ENCODE data around the gene UBR4. TPM values are rescaled to one million over a fixed set of nuclear protein-coding genes. Genes with fewer than 3 reads are reported as not detected.

UBR4 gene
- total RNA-seq, 1 experiment from 2014 or later, result 126 TPM

DNA sequence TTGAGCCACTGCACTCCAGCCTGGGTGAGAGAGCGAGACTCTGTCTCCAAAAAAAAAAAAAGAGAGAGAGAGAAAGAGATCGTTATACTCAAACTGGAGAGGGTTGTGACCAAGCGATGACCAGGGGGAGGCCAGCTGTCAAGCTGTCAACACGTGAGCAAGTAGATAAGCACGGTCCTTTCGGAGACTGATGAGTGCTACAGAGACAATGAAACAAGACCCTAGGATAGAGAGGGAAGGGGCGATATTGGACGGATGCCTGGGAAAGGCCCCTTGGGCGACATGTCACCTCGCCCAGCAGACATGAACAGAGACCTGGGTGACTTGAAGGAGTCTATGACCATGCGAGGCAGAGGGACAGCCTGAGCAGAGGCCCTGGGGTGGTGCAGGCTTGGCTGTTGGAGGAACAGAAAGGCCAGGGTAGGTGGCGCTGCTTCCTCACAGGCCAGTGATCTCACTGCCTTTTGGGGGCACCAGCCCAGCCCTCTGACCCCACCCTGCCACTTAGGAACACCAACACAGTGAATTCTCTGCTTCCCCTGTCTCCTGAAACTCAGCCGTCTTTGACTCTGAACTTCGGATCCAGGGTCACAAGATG is 152.8 kb downstream of the UBR4 start:
- no TSS peak for BruUV-seq (replicated peaks)
- POLR2A ChIA-PET, result no interaction called here
- H3K27ac ChIP-seq (ENCODE audit: low read length), result no peak overlapping the region

GRCh38 chr1:19055701-19056100 is 154.4 kb downstream of the UBR4 start:
- peaks cover 23% of the 10 kb centered on the region for H3K4me1 ChIP-seq (ENCODE audit: control insufficient read depth, insufficient read depth, low read length)
- BruUV-seq (replicated peaks), result no TSS peak
- DNase-seq (ENCODE audit: low read depth, low spot score), result no peak
- in situ Hi-C loops (cut with HindIII; ENCODE audit: low pct_unique_long_range_greater_than_20kb, low sequenced_read_pairs), result no loop called here
- ChIA-PET POLR2A (no interaction called here), CTCF (no interaction called here)
- no peak overlapping the region for H3K4me3 ChIP-seq (ENCODE audit: low read depth in 2 of 2, low read length in 2 of 2)
- ATAC-seq, result no peak
- H3K9me3 ChIP-seq (ENCODE audit: control insufficient read depth, insufficient read depth, low read depth, low read length), result no peaks in the 10 kb centered on the region
- TF ChIP-seq POLR2AphosphoS5 (IDR thresholded peaks at IDR 0.05; ENCODE audit: low read depth, low read length) (no peak), TCF7L2 (IDR thresholded peaks at IDR 0.05; ENCODE audit: low read depth, low read length) (no peak), CTCF (IDR thresholded peaks at IDR 0.05) (no peak), SIN3A (IDR thresholded peaks at IDR 0.05; ENCODE audit: borderline replicate concordance, insufficient read depth, low read depth, low read length) (no peak), REST (IDR thresholded peaks at IDR 0.05; ENCODE audit: insufficient read depth in 1 of 2, low read depth in 2 of 2, low read length in 1 of 2) (no peak)
- intact Hi-C loops (cut with micrococcal nuclease; ENCODE audit: unreplicated experiment), result no loop called here
- no peaks in the 10 kb centered on the region for H3K27me3 ChIP-seq (ENCODE audit: control insufficient read depth, insufficient read depth, low read length)
- H3K36me3 ChIP-seq (ENCODE audit: control insufficient read depth, insufficient read depth, low read length), result no peaks in the 10 kb centered on the region
- H3K27ac ChIP-seq (ENCODE audit: low read length), result no peak overlapping the region

More for the DNA sequence above, 152.8 kb downstream of the UBR4 start:
- intact Hi-C loops (cut with micrococcal nuclease; ENCODE audit: unreplicated experiment) (no loop called here), in situ Hi-C loops (cut with HindIII; ENCODE audit: low pct_unique_long_range_greater_than_20kb, low sequenced_read_pairs) (no loop called here)
- CTCF ChIA-PET, result no interaction called here
- DNase-seq (ENCODE audit: low read depth, low spot score) (no peak), ATAC-seq (no peak)
- Histone ChIP-seq H3K4me3 (ENCODE audit: low read depth in 2 of 2, low read length in 2 of 2) (no peak overlapping the region), H3K4me1 (ENCODE audit: control insufficient read depth, insufficient read depth, low read length) (peaks cover 16% of the 10 kb centered on the region), H3K27me3 (ENCODE audit: control insufficient read depth, insufficient read depth, low read length) (no peaks in the 10 kb centered on the region), H3K9me3 (ENCODE audit: control insufficient read depth, insufficient read depth, low read depth, low read length) (no peaks in the 10 kb centered on the region), H3K36me3 (ENCODE audit: control insufficient read depth, insufficient read depth, low read length) (no peaks in the 10 kb centered on the region)
- TF ChIP-seq CTCF (IDR thresholded peaks at IDR 0.05) (no peak), TCF7L2 (IDR thresholded peaks at IDR 0.05; ENCODE audit: low read depth, low read length) (no peak), POLR2AphosphoS5 (IDR thresholded peaks at IDR 0.05; ENCODE audit: low read depth, low read length) (no peak), REST (IDR thresholded peaks at IDR 0.05; ENCODE audit: insufficient read depth in 1 of 2, low read depth in 2 of 2, low read length in 1 of 2) (no peak), SIN3A (IDR thresholded peaks at IDR 0.05; ENCODE audit: borderline replicate concordance, insufficient read depth, low read depth, low read length) (no peak)

Measured in Panc1 (cell line).